KMS-11 (cell line): ENCODE results near the gene TTYH1.

Experiments used
- H2AFZ ChIP-seq: fragments of 200-600 bp; sonication (generic); 2 replicates; pipeline ENCODE4 v1.6.1; 2016; ENCODE audit warnings: antibody characterized with exemption, mixed run types, low read depth
- H3K27ac ChIP-seq: fragments of 200-600 bp; sonication (generic); 2 replicates; pipeline ENCODE4 v1.6.1; 2016; ENCODE audit warnings: mild to moderate bottlenecking, mixed run types
- H3K27me3 ChIP-seq: fragments of 200-600 bp; sonication (generic); 2 replicates; pipeline ENCODE4 v1.6.1; 2017; ENCODE audit warnings: mild to moderate bottlenecking, low read depth, mixed run types, moderate library complexity; ENCODE audit not compliant: insufficient read depth
- H3K36me3 ChIP-seq: fragments of 200-600 bp; sonication (generic); 2 replicates; pipeline ENCODE4 v1.6.1; 2017; ENCODE audit warnings: mild to moderate bottlenecking, mixed run types; ENCODE audit not compliant: insufficient read depth
- H3K4me1 ChIP-seq: fragments of 200-600 bp; sonication (generic); 2 replicates; pipeline ENCODE4 v1.6.1; 2016; ENCODE audit warnings: mild to moderate bottlenecking, low read depth, mixed run types; ENCODE audit not compliant: poor library complexity, severe bottlenecking
- H3K4me2 ChIP-seq: fragments of 200-600 bp; sonication (generic); 2 replicates; pipeline ENCODE4 v1.7.0; 2016; ENCODE audit warnings: mild to moderate bottlenecking, mixed run types
- H3K4me3 ChIP-seq: fragments of 200-600 bp; sonication (generic); IDR thresholded peaks from 2 replicates; pipeline ENCODE4 v1.6.1; 2017; ENCODE audit warnings: low read depth, low read length, mixed read lengths; ENCODE audit not compliant: insufficient read depth
- H3K79me2 ChIP-seq: fragments of 200-600 bp; sonication (generic); 2 replicates; pipeline ENCODE4 v1.6.1; 2016; ENCODE audit warnings: low read depth, mixed run types; ENCODE audit not compliant: insufficient read depth
- H3K9ac ChIP-seq: fragments of 200-600 bp; sonication (generic); 2 replicates; pipeline ENCODE4 v1.6.1; 2016; ENCODE audit warnings: mild to moderate bottlenecking, mixed run types
- H4K20me1 ChIP-seq: fragments of 200-600 bp; sonication (generic); 2 replicates; pipeline ENCODE4 v1.6.1; 2016; ENCODE audit warnings: mild to moderate bottlenecking, mixed run types; ENCODE audit not compliant: insufficient read depth
- CTCF ChIP-seq: fragments of 200-600 bp; sonication (generic); conservative IDR thresholded peaks from 2 replicates; pipeline ENCODE4 v1.6.1; 2017; ENCODE audit warnings: low read depth, mild to moderate bottlenecking, antibody characterized with exemption, low read length, moderate library complexity, mixed read lengths

The TTYH1 gene

DNA sequence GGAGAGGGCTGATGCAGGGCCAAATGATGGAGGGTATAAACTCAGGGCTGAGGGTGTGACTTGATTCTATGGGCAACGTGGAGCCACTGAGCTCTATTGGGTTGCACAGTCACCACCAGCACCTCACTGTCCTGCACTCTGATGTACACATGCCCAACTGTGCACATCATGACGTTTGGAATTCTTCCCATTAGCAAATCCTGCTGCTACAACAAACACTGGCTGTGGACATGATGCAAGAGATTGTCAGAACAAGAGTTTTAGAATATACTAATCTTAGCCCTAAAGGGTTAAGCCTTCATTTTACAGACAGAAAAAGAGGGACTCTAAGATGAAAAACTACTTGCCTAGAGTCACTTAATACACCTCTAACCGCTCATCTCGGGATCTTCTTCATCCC, 2.4 kb upstream of the TTYH1 start:
- Histone ChIP-seq H4K20me1 (no peaks in the 10 kb centered on the region), H3K36me3 (no peaks in the 10 kb centered on the region), H3K27me3 (peaks cover 2% of the 10 kb centered on the region; the same call in 1 of the 2 replicates), H3K4me2 (no peak overlapping the region), H2AFZ (no peak overlapping the region), H3K9ac (no peak overlapping the region), H3K4me1 (no peaks in the 10 kb centered on the region), H3K27ac (no peak overlapping the region), H3K79me2 (no peaks in the 10 kb centered on the region), H3K4me3 (no peak overlapping the region)
- TF ChIP-seq CTCF: no peak

DNA sequence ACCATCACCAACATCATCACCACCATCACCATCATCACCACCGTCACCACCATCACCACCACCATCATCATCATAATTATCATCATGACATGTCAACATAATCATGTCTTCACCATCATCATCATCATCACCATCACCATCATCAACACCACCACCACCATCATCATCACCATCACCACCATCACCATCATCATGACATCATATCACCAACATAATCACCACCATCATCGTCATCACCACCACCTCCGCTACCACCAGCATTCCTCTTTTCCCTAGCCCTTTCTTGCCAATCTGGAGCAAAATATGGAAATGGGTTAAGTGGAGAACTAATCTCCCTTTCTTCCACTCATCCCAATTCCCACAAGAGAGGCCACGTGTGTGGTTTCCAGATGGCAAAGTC, 1.1 kb upstream of the TTYH1 start:
- Histone ChIP-seq H2AFZ (no peak overlapping the region), H3K79me2 (no peaks in the 10 kb centered on the region), H4K20me1 (no peaks in the 10 kb centered on the region), H3K27me3 (peaks cover 2% of the 10 kb centered on the region; the same call in 1 of the 2 replicates), H3K36me3 (no peaks in the 10 kb centered on the region), H3K9ac (no peak overlapping the region), H3K27ac (no peak overlapping the region), H3K4me3 (no peak overlapping the region), H3K4me2 (no peak overlapping the region), H3K4me1 (no peaks in the 10 kb centered on the region)
- TF ChIP-seq CTCF: no peak

DNA sequence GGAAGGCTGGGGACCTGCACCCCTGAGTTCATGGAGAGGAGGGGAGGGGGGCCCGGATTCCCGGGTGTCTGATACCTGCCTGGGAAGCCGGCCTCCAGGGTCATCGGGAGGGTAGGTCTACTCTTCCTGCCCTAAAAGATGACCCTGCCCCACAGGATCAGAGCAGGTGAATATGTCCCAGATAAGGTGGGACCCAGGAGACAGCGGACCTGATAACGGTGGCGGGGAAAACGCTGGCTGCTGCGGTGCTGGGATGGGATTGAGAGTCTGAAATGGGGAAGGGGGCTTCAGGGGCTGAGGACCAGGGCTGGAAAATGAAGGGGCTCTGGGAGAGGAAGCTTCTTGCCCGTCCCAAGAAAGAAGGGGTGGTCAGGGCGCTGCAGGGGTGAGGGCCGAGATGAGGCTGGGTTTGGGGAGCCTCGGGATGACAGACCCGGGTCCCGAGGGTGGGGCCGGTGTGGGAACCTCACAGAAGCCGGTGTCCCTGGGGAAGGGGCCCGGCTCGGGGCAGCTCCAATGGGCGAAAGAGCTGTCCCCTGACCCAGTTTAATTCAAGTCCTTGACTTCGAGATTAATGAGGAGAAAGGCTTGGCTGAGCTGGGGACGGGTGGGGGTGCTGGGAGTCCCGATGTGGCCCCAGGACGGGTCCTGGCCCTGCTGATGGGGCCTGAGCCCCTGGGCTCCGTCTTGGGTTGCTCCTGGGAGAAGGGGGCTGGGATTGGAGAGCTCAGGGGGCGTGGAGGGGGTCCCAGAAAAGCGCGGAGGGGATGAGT, 823 bp downstream of the TTYH1 start:
- no peak overlapping the region for H3K27ac ChIP-seq
- no peaks in the 10 kb centered on the region for H4K20me1 ChIP-seq
- H3K4me3 ChIP-seq: no peak overlapping the region
- no peak overlapping the region for H2AFZ ChIP-seq
- no peak for TF ChIP-seq CTCF
- no peak overlapping the region for H3K9ac ChIP-seq
- H3K27me3 ChIP-seq: peaks cover 9% of the 10 kb centered on the region; the same call in 1 of the 2 replicates
- H3K4me1 ChIP-seq: no peaks in the 10 kb centered on the region
- no peak overlapping the region for H3K4me2 ChIP-seq
- H3K79me2 ChIP-seq: no peaks in the 10 kb centered on the region
- no peaks in the 10 kb centered on the region for H3K36me3 ChIP-seq

- Histone ChIP-seq H3K36me3 (no peaks in the 10 kb centered on the region), H3K27me3 (peaks cover 10% of the 10 kb centered on the region; the same call in 1 of the 2 replicates), H2AFZ (no peak overlapping the region), H3K9ac (no peak overlapping the region), H3K4me1 (no peaks in the 10 kb centered on the region), H3K79me2 (no peaks in the 10 kb centered on the region), H3K27ac (no peak overlapping the region), H3K4me3 (no peak overlapping the region), H4K20me1 (no peaks in the 10 kb centered on the region), H3K4me2 (no peak overlapping the region)
- TF ChIP-seq CTCF: no peak
Measured at GRCh38 chr19:54416695-54417491, 1.6 kb downstream of the TTYH1 start.
